ENCODE results near the gene RGR.
A peak's percentile ranks its signal among the peaks of the same experiment; 100 is the strongest.

Gene RGR

DNA sequence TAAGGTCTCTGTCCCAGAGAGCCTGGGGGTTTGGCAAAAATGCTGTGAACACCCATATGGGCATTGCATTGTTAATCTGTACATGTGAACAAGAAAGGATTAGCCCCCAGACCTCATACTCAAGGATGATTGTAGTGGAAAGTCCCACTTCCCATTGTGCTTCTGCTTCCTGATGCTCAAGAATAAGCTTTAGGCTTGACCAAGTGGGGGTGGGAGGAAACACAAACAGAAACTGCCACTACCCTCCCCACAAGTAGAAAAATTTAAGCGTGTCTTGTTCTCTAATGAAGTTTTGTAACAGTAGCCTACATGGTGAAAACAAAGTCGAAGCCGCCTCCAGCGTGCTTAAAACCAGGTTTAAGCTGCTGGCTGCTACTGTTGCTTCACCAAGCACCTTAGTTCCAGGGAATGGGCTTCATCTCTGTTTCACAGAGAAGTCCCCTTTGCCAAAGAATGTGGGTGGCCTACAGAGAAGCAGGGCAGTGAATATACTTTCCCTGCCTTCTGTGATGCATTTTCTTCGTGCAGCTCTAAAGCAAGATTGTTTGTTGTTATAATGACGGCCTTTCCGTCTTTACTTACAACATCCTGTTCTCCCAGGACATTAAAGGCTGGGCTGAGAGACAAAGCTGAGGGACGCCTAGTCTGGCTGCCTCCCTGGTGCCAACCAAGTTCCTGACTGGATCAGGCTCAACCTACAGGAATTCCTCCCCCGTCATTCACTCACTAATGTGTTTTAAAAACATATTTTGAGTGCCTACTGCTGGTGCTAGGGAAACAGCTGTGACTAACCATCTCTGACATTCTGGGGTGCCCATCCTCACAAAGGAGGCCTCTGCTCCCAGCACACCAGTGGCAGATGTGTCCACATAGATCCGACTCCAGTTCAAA is 51.5 kb downstream of the RGR start:
- no peak overlapping the region for H3K4me3 ChIP-seq (ENCODE audit: control insufficient read depth, low read depth, low read length)
- TF ChIP-seq, protein P1, sequence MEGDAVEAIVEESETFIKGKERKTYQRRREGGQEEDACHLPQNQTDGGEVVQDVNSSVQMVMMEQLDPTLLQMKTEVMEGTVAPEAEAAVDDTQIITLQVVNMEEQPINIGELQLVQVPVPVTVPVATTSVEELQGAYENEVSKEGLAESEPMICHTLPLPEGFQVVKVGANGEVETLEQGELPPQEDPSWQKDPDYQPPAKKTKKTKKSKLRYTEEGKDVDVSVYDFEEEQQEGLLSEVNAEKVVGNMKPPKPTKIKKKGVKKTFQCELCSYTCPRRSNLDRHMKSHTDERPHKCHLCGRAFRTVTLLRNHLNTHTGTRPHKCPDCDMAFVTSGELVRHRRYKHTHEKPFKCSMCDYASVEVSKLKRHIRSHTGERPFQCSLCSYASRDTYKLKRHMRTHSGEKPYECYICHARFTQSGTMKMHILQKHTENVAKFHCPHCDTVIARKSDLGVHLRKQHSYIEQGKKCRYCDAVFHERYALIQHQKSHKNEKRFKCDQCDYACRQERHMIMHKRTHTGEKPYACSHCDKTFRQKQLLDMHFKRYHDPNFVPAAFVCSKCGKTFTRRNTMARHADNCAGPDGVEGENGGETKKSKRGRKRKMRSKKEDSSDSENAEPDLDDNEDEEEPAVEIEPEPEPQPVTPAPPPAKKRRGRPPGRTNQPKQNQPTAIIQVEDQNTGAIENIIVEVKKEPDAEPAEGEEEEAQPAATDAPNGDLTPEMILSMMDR (conservative IDR thresholded peaks at IDR 0.05; ENCODE audit: control insufficient read depth, insufficient read depth, low read depth, low read length) = no peak
- DNase-seq (ENCODE audit: low read depth) = peak; percentile 11

DNA sequence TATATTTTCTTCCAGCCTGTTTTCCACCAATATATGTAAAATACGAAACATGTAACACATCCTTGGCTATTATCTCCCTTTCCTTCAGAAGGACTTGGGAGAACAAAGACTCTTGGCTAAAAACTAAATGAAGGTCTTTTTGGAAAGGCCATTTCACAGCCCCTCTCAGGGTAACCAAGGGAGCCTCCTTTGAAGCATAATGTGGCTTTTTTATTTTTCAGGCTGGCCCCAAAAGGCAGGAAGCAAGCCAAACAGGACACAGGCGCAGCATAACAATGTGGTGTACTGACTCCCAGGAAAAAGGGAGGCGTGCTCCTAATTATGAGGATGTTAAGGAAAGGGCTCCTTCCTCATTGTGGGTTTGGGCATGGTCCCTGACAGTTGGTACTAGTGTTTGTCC is 53.2 kb downstream of the RGR start:
- DNase-seq (ENCODE audit: low read depth) = no peak
- TF ChIP-seq, protein P1 (conservative IDR thresholded peaks at IDR 0.05; ENCODE audit: control insufficient read depth, insufficient read depth, low read depth, low read length) = no peak
- H3K4me3 ChIP-seq (ENCODE audit: control insufficient read depth, low read depth, low read length) = no peak overlapping the region

DNA sequence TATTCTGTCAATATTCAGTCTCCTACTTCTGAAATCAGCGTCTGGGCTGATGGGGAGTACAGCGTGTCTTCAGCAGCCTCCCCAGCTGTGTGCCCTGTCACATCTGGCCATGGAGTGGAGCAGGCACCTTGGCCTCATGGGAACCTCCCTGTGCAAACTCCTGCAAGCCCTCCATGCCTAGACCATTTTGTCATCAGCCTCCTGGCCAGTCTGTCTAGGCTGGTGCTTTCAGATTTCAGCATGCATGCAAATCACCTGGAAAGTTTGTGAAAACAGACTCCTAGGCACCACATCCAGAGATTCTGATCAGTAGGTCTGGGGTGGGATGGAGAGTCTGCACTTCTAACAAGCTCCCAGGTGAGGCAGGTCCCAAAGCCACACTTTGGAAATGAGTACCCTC is 57.4 kb downstream of the RGR start:
- no peak overlapping the region for H3K4me3 ChIP-seq (ENCODE audit: control insufficient read depth, low read depth, low read length)
- TF ChIP-seq, protein P1 (conservative IDR thresholded peaks at IDR 0.05; ENCODE audit: control insufficient read depth, insufficient read depth, low read depth, low read length) = no peak
- DNase-seq (ENCODE audit: low read depth) = no peak

DNA sequence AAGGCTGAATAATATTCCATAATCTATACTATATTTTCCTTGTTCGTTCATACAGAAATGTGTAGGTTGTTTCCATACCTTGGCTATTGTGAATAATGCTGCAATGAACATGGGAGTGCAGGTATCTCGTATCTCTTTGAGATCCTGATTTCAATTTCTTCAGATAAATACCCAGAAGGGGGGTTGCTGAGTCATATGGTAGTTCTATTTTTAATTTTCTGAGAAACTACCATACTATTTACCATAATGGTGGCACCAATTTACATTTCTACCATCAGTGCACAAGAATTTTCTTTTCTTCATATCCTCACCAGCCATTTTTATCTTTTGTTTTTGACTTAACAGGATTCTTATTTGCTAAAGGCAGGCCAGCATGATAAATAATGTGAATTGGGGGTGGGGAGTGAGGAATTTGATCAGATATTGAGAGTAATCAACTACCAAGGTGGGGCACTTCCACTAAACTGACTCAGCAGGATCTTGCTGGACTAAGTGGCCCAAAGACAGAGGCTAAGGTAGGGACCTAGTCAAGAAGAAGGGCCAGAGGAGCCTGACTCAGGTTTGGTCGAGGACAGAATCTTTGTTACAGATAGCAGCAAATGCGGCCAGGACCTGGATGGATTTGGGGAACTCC is 62.0 kb downstream of the RGR start:
- no peak overlapping the region for H3K4me3 ChIP-seq (ENCODE audit: control insufficient read depth, low read depth, low read length)
- TF ChIP-seq, protein P1 (conservative IDR thresholded peaks at IDR 0.05; ENCODE audit: control insufficient read depth, insufficient read depth, low read depth, low read length) = no peak
- no peak for DNase-seq (ENCODE audit: low read depth)

DNA sequence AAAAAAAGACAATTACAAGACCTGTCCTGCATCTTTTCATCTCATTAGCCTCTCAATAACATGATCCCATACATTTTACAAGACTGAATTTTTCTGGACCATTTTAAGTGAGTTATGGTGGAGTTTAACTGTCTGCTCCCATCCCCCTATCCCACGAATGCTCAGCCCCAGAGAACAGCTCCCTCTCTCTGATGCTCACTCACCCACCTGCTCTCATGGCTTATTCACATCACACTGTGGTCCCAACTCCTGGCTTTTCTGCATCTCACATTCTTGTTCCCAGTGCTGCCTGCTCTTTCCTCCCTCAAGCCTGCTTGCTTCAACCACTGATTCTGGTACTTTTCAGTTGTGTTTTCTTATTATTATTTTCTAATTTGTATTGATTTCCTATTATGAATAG is 63.2 kb downstream of the RGR start:
- no peak overlapping the region for H3K4me3 ChIP-seq (ENCODE audit: control insufficient read depth, low read depth, low read length)
- TF ChIP-seq, protein P1 (conservative IDR thresholded peaks at IDR 0.05; ENCODE audit: control insufficient read depth, insufficient read depth, low read depth, low read length) = no peak
- DNase-seq (ENCODE audit: low read depth) = no peak

DNA sequence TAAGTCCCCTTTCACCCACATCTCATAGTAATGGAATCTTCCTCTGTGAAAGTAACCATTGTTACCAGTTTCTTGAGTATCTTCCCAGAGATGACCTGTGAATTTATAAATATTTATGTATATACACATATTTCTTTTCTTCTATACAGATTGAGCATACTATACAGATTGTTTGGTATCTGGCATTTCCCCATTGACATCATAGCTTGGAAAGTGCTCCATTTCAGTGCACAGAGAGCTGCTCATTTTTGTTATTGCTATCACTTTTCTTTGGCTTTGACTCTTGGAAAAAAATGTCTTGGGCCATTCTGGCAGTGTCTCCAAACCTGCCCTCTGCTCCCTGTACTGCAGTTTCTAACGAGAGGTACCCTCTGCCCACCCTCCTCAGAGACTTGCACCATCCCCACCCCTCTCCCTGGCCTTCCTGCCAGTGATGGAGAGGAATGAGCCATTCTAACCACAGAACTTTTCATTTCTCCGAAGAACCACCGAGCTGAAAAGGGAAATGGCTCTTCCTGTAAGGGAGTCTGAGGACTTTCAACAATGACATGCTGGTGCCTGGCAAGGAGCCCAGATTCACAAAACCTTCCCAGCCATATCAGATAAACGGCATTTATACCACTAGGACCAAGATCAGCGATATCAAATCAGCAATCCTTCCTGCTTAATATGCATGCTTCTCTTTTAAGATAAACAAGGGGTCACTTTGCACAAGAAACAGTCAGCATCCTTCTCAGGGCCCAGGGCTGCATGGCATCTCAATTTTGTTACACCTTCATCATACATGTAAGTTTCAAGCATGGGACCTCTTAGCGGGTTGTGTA is 63.8 kb downstream of the RGR start:
- no peak overlapping the region for H3K4me3 ChIP-seq (ENCODE audit: control insufficient read depth, low read depth, low read length)
- TF ChIP-seq, protein P1 (conservative IDR thresholded peaks at IDR 0.05; ENCODE audit: control insufficient read depth, insufficient read depth, low read depth, low read length) = no peak
- peak; percentile 19 for DNase-seq (ENCODE audit: low read depth)

Measured in fibroblast of mammary gland (primary cell).